Measurements from ENCODE around the gene TXLNG. TPM values are rescaled to one million over a fixed set of nuclear protein-coding genes. Genes with fewer than 3 reads are reported as not detected.
A peak's percentile ranks its signal among the peaks of the same experiment; 100 is the strongest.

The TXLNG gene
- total RNA-seq, 1 experiment from 2014 or later: 17.4 TPM

GRCh38 chrX:16771483-16772398 is 14.5 kb upstream of the TXLNG start:
- Histone ChIP-seq H3K27me3 (ENCODE audit: insufficient read depth, low read depth) (no peaks in the 10 kb centered on the region), H3F3A (ENCODE audit: insufficient read depth, low read depth) (peaks cover 18% of the 10 kb centered on the region; the same call in 1 of the 2 replicates), H3K9me2 (ENCODE audit: insufficient read depth) (no peaks in the 10 kb centered on the region), H4K20me1 (ENCODE audit: insufficient read depth) (no peaks in the 10 kb centered on the region), H3K4me1 (replicated peaks; ENCODE audit: insufficient read depth) (peaks cover 16% of the 10 kb centered on the region), H3K4me3 (peak overlapping the region; percentile 38; the same call in 1 of the 2 replicates), H3K79me2 (ENCODE audit: low read depth) (no peaks in the 10 kb centered on the region), H3K36me3 (ENCODE audit: low read depth) (no peaks in the 10 kb centered on the region), H3K9me3 (ENCODE audit: insufficient read depth, low read depth) (no peaks in the 10 kb centered on the region), H3K27ac (peak overlapping the region; percentile 98), H3K4me2 (peak overlapping the region; percentile 84), H2AFZ (peak overlapping the region; percentile 89)
- BruUV-seq (replicated peaks): TSS peak; percentile 100
- peak; percentile 39 to 82 for DNase-seq
- CTCF ChIA-PET: no interaction called here
- POLR2A ChIA-PET (ENCODE audit: unreplicated experiment): interaction anchor here (0.6 to 1.0 kb wide), 5 partner anchors 33 to 1033 kb away, joined by 3 to 7 read pairs (median 3); partner anchors contain the start of genes CA5B and SYAP1
- TF ChIP-seq, protein P1, sequence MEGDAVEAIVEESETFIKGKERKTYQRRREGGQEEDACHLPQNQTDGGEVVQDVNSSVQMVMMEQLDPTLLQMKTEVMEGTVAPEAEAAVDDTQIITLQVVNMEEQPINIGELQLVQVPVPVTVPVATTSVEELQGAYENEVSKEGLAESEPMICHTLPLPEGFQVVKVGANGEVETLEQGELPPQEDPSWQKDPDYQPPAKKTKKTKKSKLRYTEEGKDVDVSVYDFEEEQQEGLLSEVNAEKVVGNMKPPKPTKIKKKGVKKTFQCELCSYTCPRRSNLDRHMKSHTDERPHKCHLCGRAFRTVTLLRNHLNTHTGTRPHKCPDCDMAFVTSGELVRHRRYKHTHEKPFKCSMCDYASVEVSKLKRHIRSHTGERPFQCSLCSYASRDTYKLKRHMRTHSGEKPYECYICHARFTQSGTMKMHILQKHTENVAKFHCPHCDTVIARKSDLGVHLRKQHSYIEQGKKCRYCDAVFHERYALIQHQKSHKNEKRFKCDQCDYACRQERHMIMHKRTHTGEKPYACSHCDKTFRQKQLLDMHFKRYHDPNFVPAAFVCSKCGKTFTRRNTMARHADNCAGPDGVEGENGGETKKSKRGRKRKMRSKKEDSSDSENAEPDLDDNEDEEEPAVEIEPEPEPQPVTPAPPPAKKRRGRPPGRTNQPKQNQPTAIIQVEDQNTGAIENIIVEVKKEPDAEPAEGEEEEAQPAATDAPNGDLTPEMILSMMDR (conservative IDR thresholded peaks at IDR 0.05): no peak
- TF ChIP-seq EZH2 (IDR thresholded peaks at IDR 0.05; ENCODE audit: low read depth): no peak
- intact Hi-C loops (cut with micrococcal nuclease; ENCODE audit: unreplicated experiment): loop anchor here (1.0 to 5.0 kb wide), 2 partner anchors 15 to 54 kb away; partner anchors contain the start of genes SYAP1 and TXLNG

DNA sequence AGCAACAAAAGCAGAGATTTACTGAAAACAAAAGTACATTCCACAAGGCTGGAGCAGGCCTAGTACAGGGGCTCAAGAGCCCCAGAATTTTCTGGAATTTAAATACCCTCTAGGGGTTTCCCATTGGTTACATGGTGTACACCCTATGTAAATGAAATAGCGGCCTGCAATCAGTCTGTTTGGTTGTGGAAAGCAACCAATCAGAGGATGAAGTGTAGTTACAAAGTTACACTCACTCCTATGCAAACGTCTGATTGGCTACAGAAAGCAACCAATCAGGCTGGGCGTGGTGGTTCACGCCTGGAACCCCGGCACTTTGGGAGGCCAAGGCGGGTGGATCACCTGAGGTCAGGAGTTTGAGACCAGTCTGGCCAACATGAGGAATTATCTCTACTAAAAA is 13.8 kb upstream of the TXLNG start:
- Histone ChIP-seq H3K79me2 (ENCODE audit: low read depth) (no peaks in the 10 kb centered on the region), H3K4me1 (replicated peaks; ENCODE audit: insufficient read depth) (peaks cover 16% of the 10 kb centered on the region), H3K4me2 (peak overlapping the region; percentile 84), H3K27ac (peak overlapping the region; percentile 98), H3K27me3 (ENCODE audit: insufficient read depth, low read depth) (no peaks in the 10 kb centered on the region), H4K20me1 (ENCODE audit: insufficient read depth) (no peaks in the 10 kb centered on the region), H3K4me3 (0 out of 2 replicates have a peak overlapping the region, but pooled peaks have one; percentile 38), H3K9me3 (ENCODE audit: insufficient read depth, low read depth) (no peaks in the 10 kb centered on the region), H3K9me2 (ENCODE audit: insufficient read depth) (no peaks in the 10 kb centered on the region), H3K36me3 (ENCODE audit: low read depth) (no peaks in the 10 kb centered on the region), H3F3A (ENCODE audit: insufficient read depth, low read depth) (peaks cover 18% of the 10 kb centered on the region; the same call in 1 of the 2 replicates), H2AFZ (peak overlapping the region; percentile 89)
- intact Hi-C loops (cut with micrococcal nuclease; ENCODE audit: unreplicated experiment): loop anchor here (5.0 kb wide), 1 partner anchor 55 kb away; the partner anchor contains the start of gene SYAP1
- CTCF ChIA-PET: no interaction called here
- DNase-seq: peak in 1 of 2 experiments; percentile 39
- TF ChIP-seq, protein P1 (conservative IDR thresholded peaks at IDR 0.05): no peak
- TF ChIP-seq EZH2 (IDR thresholded peaks at IDR 0.05; ENCODE audit: low read depth): no peak
- BruUV-seq (replicated peaks): no TSS peak
- POLR2A ChIA-PET (ENCODE audit: unreplicated experiment): interaction anchor here (0.6 to 1.0 kb wide), 2 partner anchors 32 to 1034 kb away, joined by 3 to 7 read pairs; partner anchors contain the start of gene CA5B

DNA sequence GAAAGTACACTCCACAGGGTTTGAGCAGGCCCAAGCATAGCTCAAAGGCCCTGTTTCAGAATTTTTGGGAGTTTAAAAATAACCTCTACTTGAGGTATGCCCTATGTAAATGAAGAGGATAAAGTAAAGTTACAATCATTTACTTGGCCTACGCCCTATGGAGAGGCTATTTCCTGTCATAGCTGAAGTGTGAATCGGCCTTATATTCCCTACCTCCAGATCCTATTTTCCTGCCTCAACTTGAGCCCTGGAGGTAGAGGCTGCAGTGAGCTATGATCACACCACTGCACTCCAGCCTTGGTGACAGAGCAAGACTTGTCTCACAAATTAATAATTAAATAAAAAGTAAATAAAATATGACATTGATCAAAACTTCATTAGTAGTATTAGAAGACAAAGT is 11.5 kb upstream of the TXLNG start:
- intact Hi-C loops (cut with micrococcal nuclease; ENCODE audit: unreplicated experiment): loop anchor here (5.0 kb wide), 1 partner anchor 57 kb away; the partner anchor contains the start of gene SYAP1
- Histone ChIP-seq H3K36me3 (ENCODE audit: low read depth) (no peaks in the 10 kb centered on the region), H3K9me2 (ENCODE audit: insufficient read depth) (no peaks in the 10 kb centered on the region), H3K4me3 (no peak overlapping the region), H3F3A (ENCODE audit: insufficient read depth, low read depth) (peaks cover 27% of the 10 kb centered on the region; the same call in 1 of the 2 replicates), H3K4me2 (no peak overlapping the region), H3K79me2 (ENCODE audit: low read depth) (no peaks in the 10 kb centered on the region), H3K9me3 (ENCODE audit: insufficient read depth, low read depth) (no peaks in the 10 kb centered on the region), H3K27me3 (ENCODE audit: insufficient read depth, low read depth) (no peaks in the 10 kb centered on the region), H2AFZ (no peak overlapping the region), H3K4me1 (replicated peaks; ENCODE audit: insufficient read depth) (peaks cover 29% of the 10 kb centered on the region), H3K27ac (no peak overlapping the region), H4K20me1 (ENCODE audit: insufficient read depth) (no peaks in the 10 kb centered on the region)
- TF ChIP-seq, protein P1 (conservative IDR thresholded peaks at IDR 0.05): no peak
- no peak for TF ChIP-seq EZH2 (IDR thresholded peaks at IDR 0.05; ENCODE audit: low read depth)
- no TSS peak for BruUV-seq (replicated peaks)
- no peak for DNase-seq
- POLR2A ChIA-PET (ENCODE audit: unreplicated experiment): no interaction called here
- CTCF ChIA-PET: no interaction called here
